HG03432 (cell line): Measurements from ENCODE around the gene HIKESHI.
"Not testable (repeated sequence)": the region's sequence is repeated elsewhere in the genome, so short reads cannot be mapped to it uniquely, and the experiment has no call there.

Source experiments
- ATAC-seq: cut with Tn5 transposase; IDR thresholded peaks from one replicate; pipeline ENCODE4 v1.9.1; 2021; ENCODE audit warnings: mild to moderate bottlenecking, moderate library complexity; ENCODE audit not compliant: unreplicated experiment

Gene HIKESHI

DNA sequence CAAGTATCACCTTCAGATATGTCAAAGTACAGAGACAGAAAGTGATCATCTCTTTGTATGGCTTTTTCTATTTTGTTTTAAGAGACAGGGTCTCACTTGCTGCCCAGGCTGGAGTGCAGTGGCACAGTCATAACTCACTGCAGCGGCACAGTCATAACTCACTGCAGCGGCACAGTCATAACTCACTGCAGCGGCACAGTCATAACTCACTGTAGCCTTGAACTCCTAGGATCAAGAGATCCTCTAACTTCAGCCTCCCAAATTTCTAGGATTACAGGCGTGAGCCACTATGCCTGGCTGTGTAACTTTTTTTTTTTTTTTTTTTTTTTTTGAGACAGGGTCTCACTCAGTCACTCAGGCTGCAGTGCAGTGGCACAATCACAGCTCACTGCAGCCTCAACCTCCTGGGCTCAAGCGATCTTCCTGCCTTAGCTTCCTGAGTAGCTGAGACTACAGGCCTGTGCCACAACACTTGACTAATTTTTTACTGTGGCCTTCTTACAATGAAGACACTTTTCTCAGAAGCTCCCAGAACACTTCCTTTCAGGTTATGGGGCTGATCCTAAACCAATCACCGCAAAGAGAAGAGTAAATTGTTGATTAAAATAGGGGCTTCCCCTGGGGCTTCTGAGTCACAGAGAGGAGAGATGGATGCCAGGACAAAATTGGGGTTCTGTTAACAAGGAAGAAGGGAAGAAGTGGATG, 9.0 kb upstream of the HIKESHI start:
- ATAC-seq, result peak; percentile 64

DNA sequence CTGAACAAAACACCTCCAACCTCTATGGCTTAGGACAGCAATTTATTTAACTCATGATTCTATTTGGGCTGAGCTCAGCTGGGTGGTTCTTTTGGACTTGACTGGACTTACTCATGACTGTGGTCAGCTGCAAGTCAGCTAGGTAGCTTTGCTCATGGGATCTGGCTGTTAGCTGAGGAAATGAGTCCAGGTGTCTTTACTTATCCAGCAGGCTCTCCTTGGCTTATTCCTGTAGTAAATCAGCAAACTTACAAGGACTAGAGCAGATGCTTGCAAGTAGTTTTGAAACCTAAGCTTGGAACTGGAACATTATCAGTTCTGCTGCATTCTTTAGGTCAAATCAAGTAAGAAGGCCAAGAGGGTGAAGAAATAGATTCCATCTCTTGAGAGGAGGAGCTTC, 8.0 kb upstream of the HIKESHI start:
- no peak for ATAC-seq

DNA sequence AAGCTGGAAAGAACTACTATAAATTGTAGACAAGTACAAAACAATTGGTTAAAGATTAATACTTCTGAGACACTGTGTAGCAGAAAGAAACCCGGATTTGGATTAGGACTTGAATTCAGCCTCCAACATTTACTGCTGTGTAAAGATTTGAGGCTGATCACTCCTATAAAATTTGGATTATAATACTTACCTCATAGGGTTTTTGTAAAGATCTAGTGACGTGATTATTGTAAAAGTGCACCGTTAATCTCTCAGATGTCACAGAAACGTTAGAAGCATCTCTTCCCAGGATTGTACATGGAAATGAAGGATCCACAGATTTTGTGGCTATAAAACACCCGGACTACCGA, 323 bp upstream of the HIKESHI start:
- no peak for ATAC-seq

DNA sequence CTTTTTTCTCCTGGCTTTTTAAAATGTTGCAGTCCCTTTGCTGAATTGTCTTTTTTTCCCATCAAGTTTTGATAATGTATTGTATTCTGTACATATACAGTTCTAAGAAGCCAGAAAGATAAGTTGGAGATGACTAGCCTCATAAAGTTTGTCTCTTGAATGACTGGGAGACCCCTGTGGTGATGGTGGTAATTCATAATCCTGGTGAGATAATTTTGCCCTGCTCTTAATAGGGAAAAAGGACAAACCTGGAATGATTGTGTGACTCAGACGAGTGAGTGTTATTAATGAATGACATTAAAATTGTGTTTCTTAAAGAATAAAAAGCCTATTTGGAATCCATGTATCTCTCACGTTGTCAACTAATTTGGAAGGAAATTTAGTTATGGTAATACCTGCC, 1.2 kb downstream of the HIKESHI start:
- ATAC-seq, result no peak

DNA sequence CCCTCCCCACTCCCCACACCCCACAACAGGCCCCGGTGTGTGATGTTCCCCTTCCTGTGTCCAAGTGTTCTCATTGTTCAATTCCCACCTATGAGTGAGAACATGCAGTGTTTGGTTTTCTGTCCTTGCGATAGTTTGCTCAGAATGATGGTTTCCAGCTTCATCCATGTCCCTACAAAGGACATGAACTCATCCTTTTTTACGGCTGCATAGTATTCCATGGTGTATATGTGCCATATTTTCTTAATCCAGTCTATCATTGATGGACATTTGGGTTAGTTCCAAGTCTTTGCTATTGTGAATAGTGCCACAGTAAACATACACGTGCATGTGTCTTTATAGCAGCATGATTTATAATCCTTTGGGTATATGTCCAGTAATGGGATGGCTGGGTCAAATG, 6.7 kb downstream of the HIKESHI start:
- ATAC-seq, result not testable (repeated sequence)

DNA sequence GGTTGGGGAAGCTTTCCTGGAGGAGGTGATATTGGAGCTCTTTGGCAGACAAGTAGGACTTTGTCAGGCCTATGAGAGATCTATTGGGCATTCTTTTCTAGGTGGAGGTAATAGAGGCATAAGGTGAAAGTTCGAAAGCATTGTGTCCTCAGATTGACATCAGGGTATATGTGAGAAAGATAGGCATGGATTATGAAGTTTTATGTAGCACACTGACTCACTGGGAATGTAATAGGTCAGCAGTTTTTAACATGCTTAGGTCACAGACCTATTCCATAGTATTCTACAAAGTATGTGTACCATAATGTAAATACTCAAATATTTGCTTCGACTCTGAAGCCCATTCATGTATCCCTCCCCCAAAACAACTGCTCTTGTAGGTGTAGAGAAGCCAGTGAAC, 11.8 kb downstream of the HIKESHI start:
- ATAC-seq, result no peak

DNA sequence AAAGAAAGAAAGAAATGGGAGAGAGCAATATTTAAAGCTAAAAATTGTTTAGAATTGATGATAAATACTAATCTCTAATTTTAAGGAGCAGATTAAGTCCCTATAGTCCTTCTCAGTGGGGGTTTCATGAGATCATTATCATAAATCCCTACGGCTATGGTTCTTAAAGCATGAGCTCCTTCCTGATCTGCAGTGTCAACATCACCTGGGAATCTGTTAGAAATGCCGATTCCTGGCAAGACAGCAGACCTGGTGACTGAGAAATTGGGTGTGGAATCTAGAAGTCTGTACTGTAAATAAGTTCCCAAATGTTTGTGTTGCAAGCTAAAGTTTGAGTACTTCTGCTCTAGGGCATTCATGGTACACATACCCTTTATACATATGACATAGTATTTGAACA, 12.6 kb downstream of the HIKESHI start:
- no peak for ATAC-seq

DNA sequence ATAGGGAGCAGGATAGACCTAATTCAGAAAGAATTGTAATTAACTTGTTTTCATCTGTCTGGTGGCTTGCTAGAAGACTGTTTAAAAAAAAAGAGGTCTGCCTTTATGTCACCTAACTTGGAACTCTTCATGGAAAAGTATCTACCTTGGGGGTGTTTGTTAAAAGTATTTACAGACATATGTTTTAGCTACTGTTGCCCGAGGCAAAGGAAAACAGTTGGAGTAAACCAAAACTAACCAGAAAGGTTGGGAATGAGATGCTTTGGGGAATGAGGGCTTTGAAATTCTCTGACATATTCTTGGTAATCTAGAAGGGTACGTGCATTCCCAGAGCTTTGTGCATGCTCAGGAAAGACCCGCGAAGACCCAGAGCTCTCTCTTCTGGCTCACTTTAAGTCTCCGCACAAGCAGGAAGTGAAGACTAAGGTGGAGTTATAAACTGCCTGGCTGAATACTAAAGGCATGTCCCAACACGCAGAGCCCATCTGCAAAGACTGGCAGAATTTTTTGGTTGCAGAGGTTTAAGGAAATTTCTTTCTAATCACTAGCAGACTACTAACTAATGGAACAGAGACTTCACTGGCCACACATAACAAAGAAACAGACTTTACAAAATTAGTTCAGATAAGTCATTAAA, 33.2 kb downstream of the HIKESHI start:
- ATAC-seq, result no peak

DNA sequence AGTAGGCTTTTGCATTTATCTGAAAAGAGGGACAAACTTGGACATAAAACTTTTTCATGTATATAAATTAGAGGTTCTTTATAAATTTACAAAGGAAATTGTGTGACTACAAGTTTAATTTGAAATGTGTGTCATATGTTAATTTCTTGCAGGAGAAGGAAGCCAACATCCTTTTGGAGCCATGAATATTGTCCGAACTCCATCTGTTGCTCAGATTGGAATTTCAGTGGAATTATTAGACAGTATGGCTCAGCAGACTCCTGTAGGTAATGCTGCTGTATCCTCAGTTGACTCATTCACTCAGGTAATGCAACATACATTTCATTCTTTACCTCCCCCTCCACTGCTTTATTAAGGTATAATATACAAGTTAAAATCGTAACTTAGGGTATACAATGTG, 35.2 kb downstream of the HIKESHI start:
- no peak for ATAC-seq

DNA sequence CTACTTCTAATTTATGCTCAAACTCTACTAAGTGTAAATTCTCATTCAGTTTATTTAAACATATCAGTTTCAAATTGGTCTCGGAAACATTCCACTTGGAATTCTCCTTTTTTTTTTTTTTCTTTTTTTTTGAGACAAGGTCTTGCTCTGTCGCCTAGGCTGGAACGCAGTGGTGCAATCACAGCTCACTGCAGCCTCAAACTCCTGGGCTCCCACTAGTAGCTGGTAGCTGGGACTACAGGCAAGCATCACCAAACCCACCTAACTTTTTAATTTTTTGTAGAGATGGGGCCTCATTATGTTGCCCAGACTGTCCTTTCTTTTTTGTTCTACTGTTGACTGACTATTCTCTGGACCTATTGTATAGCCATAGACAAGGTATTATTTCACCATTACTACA, 39.3 kb downstream of the HIKESHI start:
- no peak for ATAC-seq

DNA sequence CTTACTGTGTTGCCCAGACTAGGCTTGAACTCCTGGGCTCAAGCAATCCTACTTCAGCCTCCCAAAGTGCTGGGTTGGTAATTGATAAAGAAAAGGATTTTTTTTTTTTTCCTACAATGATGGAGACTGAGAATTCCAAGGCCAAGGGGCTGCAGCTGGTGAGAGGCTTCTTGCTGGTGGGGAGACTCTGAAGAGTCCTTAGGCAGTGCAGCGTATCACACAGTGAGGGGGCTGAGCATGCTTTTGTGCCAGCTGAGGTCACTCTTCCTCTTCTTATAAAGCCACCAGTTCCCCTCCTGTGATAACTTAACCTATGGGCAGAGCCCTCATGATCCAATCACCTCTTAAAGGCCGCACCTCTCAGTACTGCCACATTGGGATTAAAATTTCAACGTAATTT, 44.5 kb downstream of the HIKESHI start:
- ATAC-seq, result no peak

DNA sequence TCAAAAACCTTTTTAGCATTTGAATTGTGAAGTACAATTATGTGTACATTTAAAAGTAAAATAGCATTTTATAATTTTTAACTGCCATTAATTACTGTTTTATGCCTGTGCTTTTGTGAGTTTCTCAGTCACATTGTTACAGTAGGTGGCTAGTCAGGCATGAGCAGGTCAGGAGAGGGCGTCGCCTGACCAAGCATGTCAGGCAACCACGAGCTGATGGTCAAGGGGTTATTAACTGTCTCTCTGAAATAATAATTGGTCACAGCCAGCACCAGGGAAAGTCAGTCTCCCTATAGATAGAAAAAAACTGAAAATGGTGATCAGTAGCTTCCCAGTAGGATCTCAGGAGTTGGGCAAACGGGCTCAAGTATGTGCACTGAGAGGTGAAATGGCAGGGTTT, 53.2 kb downstream of the HIKESHI start:
- ATAC-seq, result no peak

DNA sequence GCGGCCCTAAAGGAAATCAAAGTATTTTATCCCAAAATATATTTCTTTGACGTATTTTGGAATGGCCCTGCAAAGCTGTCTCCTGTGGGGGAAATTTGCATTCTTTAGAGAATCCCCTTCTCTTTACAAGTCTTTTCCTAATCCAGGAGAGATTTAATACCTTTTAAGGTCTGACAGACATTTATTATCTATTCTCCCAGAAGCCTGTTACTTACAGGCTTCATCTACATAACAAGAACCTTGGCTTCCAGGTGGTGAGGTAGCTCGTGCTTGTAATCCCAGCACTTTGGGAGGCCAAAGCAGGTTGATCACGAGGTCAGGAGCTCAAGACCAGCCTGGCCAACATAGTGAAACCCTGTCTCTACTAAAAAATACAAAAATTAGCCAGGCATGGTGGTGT, 55.4 kb downstream of the HIKESHI start:
- not testable (repeated sequence) for ATAC-seq

DNA sequence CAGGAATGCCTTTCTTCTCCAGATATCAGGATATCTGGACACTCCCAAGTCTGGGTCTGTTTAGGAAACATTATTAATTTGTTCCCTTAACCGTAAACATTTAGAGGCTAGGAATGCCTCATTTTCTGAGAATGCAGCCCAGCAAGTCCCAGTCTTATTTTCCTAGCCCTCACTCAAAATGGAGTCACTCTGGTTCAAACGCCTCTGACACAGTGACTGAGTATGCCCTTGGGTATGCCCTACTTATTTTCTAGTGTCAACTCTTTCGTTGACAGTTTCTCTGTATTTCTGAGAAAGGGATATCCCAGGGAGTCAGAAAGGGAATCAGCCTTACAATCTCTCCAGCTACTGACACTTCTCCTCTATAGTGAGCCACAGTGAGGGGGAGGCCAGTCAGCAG, 56.7 kb downstream of the HIKESHI start:
- no peak for ATAC-seq

DNA sequence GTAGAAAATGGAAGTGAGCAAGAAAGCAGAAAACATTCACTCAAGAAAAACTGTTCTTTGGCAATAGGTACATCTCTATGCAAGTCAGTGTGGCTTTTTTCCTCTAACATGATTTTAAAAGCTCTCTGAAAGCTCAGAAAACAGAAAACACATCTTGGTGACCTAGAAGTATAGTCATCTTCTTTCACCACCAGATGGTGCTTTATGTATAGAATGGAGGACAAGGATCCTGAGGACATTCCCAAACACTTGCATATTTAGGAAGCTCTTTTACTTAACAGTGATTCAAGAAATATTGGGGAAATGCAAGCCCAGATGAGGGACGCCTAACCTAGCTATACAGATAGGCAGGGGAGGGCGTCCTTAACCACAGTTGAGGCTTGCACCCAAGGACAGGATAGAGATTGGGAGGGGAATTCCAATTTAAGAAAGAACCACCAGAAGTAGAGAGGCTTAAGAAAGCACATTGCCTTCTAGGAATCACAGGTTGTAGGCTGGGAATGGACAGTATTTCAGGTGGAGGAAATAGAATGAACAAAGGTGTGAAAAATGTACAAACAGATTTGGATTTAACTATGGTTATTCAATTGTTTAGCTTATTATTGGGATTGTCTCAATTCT, 58.8 kb downstream of the HIKESHI start:
- ATAC-seq, result no peak

DNA sequence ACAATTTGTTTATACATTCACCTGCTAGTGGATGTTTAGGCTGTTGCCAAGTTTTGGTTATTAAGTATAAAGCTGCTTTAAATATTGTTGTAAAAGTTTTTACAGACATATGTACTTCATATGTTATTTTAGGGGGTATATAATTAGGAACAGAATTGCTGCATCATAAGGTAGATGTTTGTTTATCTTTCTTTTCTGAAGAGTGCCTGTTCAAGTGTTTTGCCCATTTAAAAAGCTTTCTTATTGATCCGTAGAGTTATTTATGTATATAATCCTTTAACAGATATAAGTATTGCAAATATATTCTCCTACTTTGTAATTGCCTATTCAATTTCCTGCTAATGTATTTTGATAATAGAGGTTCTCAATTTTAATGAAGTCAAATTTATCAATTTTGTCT, 61.4 kb downstream of the HIKESHI start:
- no peak for ATAC-seq

DNA sequence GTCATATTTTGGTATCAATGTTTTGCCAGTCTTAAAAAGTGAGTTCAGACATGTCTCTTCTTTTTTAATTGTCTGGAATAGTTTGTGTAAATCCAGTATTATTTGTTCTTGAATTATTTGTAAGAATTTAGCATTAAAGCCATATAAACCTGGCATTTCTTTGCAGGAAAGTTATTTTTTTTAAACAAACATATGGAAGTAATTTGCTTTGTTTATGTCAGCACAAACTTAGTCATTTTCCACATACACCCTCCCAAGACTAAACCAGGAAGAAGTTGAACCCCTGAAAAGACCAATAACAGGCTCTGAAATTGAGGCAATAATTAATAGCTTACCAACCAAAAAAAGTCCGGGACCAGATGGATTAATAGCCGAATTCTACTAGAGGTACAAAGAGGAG, 63.5 kb downstream of the HIKESHI start:
- no peak for ATAC-seq

DNA sequence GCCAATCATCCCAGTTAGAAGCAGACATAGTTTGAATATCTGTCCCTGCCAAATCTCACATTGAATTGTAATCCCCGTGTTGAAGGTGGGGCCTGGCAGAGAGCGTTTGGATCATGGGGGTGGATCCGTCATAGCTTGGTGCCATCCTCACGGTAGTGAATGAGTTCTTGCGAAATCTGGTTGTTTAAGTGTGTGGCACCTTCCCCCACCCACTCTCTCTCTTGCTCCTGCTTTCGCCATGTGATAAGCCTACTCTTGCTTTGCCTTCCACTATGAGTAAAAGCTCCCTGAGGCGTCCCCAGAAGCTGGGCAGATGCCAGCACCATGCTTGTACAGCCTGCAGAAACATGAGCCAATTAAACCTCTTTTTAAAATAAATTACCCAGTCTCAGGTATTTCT, 67.6 kb downstream of the HIKESHI start:
- no peak for ATAC-seq

DNA sequence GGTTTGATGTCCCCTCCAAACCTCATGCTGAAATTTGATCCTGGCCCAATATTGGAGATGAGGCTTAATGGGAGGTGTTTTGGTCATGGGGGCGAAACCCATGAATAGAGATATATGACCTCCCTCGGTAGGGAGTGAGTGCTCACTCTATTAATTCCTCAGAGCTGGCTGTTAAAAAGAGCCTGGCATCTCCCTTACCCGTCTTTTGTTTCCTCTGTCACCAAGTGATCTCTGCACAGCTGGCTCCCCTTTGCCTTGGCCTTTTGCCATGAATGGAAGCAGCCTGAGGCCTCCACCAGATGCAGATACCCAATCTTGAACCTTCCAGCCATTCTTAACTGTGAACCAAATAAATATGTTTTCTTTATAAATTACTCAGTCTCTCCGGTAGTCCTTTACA, 68.1 kb downstream of the HIKESHI start:
- no peak for ATAC-seq

DNA sequence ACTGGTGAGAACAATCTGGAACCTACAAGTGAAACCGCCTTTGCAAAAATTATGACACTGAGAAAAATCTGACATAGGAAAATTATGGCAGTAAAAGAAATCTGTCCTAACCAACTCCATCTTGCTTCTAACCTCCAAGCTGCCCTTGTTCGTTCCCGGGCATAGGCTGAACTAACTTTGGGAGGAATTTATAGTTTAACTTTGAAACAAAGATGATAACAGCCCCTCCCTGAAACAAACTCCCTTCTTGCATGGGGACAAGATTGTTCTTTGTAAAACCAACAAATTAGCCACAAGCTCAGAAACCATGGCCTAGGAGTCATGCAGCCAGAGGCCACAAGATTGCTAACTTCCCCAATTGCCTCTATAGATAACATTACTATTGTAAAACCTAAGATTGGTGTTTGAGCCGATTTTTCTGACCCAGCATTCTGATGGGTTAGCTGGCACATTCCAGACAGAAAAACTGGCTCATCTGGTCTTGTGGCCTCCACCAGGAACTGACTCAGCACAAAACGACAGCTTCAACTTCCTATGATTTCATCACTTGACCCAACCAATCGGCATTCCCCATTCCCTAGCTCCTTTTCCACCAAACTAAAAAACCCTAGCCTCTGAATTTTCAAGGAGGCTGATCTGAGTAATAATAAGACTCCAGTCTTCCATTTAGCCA, 69.0 kb downstream of the HIKESHI start:
- no peak for ATAC-seq

DNA sequence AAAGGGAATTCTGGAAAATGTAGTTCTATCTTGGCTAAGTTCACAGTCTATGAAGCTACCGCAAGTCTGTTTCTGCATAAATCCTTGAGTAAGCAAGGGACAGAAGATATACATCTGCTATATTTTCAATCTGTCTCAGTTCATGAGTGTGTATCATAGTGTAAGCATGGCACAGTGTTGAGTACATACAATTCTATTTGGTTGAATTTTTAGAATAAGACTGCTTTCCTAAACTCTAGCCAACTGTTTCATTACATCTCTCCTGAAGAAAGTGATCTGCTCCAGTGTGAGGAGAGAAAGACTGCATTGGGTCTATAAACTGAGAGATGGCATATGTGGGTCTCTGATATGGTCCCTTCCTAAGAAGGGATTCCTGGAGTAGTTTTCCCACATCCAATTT, 70.0 kb downstream of the HIKESHI start:
- ATAC-seq, result no peak

DNA sequence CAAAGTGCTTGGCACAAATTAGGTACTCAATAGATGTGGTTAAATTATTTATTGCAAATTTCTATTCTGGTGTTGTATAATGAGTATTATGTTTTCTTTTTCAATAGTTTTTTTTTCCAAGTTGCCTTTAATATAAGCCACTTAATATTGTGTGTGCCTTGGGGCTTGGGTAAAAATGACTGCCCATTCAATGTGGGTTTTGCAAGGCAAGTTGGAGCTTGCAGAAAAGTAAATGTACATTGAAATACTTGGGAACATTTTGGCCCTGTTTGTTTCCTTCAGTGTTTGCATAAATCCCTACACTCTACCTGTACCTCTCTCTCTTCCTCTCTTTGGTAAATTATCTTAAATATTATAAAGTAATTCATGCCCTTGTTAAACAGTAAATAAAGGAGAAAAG, 70.5 kb downstream of the HIKESHI start:
- ATAC-seq, result no peak
